Testis (tissue), 3 donors: ENCODE measurements around the gene PLCB3. TPM values are rescaled to one million over a fixed set of nuclear protein-coding genes. Genes with fewer than 3 reads are reported as not detected.

Experiments used
- DNase-seq: peaks from one replicate; pipeline ENCODE4 v3.0.0-alpha.2; 2019
- H3K27ac ChIP-seq, 2 donors: fragments of 200-600 bp; sonication (generic); one replicate each; pipeline ENCODE4 v1.5.1; 2019
- H3K27me3 ChIP-seq: fragments of 200-600 bp; sonication (generic); one replicate; pipeline ENCODE4 v1.5.1; 2019
- H3K36me3 ChIP-seq: fragments of 200-600 bp; sonication (generic); one replicate; pipeline ENCODE4 v1.5.1; 2017; ENCODE audit warnings: low read depth; ENCODE audit errors: missing control alignments
- H3K4me1 ChIP-seq: fragments of 200-600 bp; sonication (generic); one replicate; pipeline ENCODE4 v1.5.1; 2019
- H3K4me3 ChIP-seq, 2 donors: fragments of 200-600 bp; sonication (generic); one replicate each; pipeline ENCODE4 v1.5.1; 2017 to 2019
- H3K9me3 ChIP-seq: fragments of 200-600 bp; sonication (generic); one replicate; pipeline ENCODE4 v1.5.1; 2017
- POLR2A ChIP-seq: fragments of 450-650 bp; IDR thresholded peaks from one replicate; pipeline ENCODE4 v1.6.1; 2017; ENCODE audit warnings: antibody characterized with exemption, mild to moderate bottlenecking, moderate library complexity
- WGBS, 2 donors: methylation state at CpG; one replicate each; pipeline ENCODE4 v1.1.5; 2018; 5-methylcytosine and 5-hydroxymethylcytosine counted together
- intact Hi-C: fragments of 100-400 bp; cut with DNase I; formaldehyde crosslinking; loops from one replicate; pipeline ENCODE4 v1.15.1; 2023; ENCODE audit warnings: low total_unique reads
- polyA plus RNA-seq: library from polyadenylated mRNA; stranded (reverse); fragments of 350-450 nt; fragmentation: Illumina TruSeq; extraction: RNeasy Lipid Tissue Mini Kit (QIAGEN cat#74804); gene quantifications from one replicate; pipeline ENCODE4 v1.2.3, GENCODE V29; 2014; ENCODE audit warnings: low read depth, low replicate concordance; ENCODE audit not compliant: insufficient read depth
- total RNA-seq, 2 donors: library from RNA; depleted of rRNA; stranded (reverse); fragments of >200 nt; gene quantifications; one replicate each; pipeline ENCODE4 v1.2.3, GENCODE V29; 2016
- TF ChIP-seq, protein P1 (sequence below), 3 experiments: fragments of 450-650 bp in 2 of 3; fragments of 200-600 bp in 1 of 3; sonication (generic) in 1 of 3; IDR thresholded peaks; one replicate each; pipeline ENCODE4 v1.5.1; 2016 to 2019; ENCODE audit warnings: antibody characterized with exemption in 3 of 3, mild to moderate bottlenecking in 2 of 3, moderate library complexity in 1 of 3

PLCB3 gene
- total and polyA plus RNA-seq, 3 donors from 2014 or later = 14.2 to 45.4 (median 29.6) TPM

DNA sequence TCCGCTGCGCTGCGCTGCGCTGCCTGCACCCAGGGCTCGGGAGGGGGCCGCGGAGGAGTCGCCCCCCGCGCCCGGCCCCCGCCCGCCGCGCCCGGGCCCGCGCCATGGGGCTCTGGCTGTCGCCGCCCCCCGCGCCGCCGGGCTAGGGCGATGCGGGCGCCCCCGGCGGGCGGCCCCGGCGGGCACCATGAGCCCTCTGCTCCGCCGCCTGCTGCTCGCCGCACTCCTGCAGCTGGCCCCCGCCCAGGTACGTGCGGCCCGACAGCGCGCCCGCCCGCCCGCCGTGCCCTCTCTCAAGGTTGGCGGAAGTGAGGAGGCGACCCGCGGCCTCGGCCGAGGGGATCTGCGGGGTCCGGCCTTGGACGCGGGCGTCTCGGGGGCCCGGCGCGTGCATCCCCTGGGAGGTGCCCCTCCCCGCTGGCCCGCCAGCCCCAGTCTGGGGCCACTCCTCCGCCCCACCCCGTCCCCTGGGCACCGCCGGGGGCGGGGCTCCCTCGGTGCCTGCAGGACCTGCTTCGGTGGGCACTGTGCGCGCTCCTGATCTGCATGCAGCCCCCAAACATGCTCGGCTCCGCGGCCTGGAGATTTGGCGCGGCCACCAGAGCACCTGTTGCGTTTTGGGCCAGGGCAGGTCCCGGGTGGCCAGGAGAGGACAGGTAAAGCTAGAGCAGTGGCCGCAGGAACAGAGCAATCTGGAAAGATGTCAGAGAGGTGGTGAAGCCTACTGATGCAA, 16.5 kb upstream of the PLCB3 start:
- DNase-seq = peak; percentile 39
- Histone ChIP-seq H3K27ac (peak overlapping the region; percentile 77 to 89), H3K4me3 (peak overlapping the region; percentile 61 to 73), H3K9me3 (no peaks in the 10 kb centered on the region), H3K27me3 (no peaks in the 10 kb centered on the region), H3K36me3 (no peaks in the 10 kb centered on the region), H3K4me1 (peaks cover 23% of the 10 kb centered on the region)
- TF ChIP-seq POLR2A = no peak
- TF ChIP-seq, protein P1, sequence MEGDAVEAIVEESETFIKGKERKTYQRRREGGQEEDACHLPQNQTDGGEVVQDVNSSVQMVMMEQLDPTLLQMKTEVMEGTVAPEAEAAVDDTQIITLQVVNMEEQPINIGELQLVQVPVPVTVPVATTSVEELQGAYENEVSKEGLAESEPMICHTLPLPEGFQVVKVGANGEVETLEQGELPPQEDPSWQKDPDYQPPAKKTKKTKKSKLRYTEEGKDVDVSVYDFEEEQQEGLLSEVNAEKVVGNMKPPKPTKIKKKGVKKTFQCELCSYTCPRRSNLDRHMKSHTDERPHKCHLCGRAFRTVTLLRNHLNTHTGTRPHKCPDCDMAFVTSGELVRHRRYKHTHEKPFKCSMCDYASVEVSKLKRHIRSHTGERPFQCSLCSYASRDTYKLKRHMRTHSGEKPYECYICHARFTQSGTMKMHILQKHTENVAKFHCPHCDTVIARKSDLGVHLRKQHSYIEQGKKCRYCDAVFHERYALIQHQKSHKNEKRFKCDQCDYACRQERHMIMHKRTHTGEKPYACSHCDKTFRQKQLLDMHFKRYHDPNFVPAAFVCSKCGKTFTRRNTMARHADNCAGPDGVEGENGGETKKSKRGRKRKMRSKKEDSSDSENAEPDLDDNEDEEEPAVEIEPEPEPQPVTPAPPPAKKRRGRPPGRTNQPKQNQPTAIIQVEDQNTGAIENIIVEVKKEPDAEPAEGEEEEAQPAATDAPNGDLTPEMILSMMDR (IDR thresholded peaks at IDR 0.05) = no peak
- intact Hi-C loops = no loop called here
- WGBS, 2 donors = 1 to 5% methylated on average over 19 to 47 of the region's 80 CpGs

DNA sequence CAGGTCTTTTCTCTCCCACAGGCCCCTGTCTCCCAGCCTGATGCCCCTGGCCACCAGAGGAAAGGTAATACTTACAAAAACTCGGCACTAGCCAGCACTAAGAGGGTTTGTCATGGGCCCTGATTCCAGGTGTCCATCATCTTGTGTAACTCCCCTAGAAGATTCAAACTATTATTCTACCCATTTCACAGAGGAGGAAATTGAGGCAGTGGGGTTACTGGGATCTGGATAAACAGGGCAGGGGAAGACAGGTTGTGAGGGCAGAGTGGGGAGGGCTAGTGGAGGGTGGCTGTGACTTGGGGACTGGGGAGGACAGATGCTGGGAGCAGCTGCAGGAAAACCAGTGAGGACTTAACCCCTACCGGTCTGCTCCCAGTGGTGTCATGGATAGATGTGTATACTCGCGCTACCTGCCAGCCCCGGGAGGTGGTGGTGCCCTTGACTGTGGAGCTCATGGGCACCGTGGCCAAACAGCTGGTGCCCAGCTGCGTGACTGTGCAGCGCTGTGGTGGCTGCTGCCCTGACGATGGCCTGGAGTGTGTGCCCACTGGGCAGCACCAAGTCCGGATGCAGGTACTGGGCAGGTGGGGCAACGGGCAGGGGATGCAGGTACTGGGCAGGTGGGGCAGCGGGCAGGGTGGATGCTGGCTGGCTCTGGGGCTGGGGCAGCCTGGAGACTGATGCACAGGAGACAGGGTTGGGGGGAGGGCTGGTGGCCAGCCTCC, 15.7 kb upstream of the PLCB3 start:
- Histone ChIP-seq H3K27ac (peak overlapping the region in 1 of 2 donors; percentile 89), H3K36me3 (no peaks in the 10 kb centered on the region), H3K27me3 (no peaks in the 10 kb centered on the region), H3K9me3 (no peaks in the 10 kb centered on the region), H3K4me1 (peaks cover 29% of the 10 kb centered on the region), H3K4me3 (peak overlapping the region in 1 of 2 donors; percentile 73)
- TF ChIP-seq POLR2A = no peak
- intact Hi-C loops = no loop called here
- no peak for DNase-seq
- WGBS, 2 donors = 80 to 86% methylated on average over 8 to 12 of the region's 12 CpGs

DNA sequence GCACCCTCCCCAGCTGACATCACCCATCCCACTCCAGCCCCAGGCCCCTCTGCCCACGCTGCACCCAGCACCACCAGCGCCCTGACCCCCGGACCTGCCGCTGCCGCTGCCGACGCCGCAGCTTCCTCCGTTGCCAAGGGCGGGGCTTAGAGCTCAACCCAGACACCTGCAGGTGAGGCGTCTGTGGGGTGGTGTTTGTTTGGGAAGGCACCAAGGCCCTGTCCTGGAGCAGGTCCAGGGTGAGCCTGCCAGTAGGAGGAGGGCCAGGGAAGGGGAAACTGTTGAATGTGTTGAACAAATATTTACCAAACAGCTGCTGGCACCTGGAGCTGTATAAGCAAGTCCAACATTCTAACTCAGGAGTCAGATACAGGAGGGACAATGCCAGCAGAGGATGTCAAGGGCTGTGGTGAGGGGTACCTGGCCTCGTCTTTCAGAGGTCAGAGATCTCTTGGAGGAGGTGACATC, 13.8 kb upstream of the PLCB3 start:
- Histone ChIP-seq H3K27ac (no peak overlapping the region), H3K4me1 (peaks cover 32% of the 10 kb centered on the region)
- DNase-seq = no peak

DNA sequence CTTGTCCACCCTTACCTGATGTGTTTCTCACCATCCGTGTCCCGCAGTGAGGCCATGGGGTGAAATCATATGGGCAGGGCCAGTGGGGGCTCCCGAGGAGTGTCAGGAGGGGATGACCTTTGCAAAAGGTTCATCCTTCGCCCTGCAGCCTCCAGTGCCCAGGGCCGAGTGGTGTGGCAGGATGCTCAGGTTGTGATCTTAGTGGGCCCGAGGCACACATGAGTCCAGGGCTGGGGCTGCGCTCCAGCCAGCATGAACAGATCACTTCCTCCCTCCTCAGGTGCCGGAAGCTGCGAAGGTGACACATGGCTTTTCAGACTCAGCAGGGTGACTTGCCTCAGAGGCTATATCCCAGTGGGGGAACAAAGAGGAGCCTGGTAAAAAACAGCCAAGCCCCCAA, 13.3 kb upstream of the PLCB3 start:
- no peak for TF ChIP-seq POLR2A
- TF ChIP-seq, protein P1 (IDR thresholded peaks at IDR 0.05) = no peak
- intact Hi-C loops = no loop called here
- H3K4me3 ChIP-seq = no peak overlapping the region
- peaks cover 37% of the 10 kb centered on the region for H3K4me1 ChIP-seq
- DNase-seq = no peak
- no peaks in the 10 kb centered on the region for H3K36me3 ChIP-seq
- 87% methylated on average over 9 of the region's 9 CpGs; no CpG with 5 or more reads in 1 of the 2 donors for WGBS, 2 donors
- H3K27me3 ChIP-seq = no peaks in the 10 kb centered on the region
- H3K9me3 ChIP-seq = no peaks in the 10 kb centered on the region
- H3K27ac ChIP-seq = no peak overlapping the region

More for the DNA sequence above, 13.8 kb upstream of the PLCB3 start:
- intact Hi-C loops = no loop called here
- 68 to 76% methylated on average over 12 of the region's 12 CpGs for WGBS, 2 donors
- TF ChIP-seq POLR2A = no peak
- TF ChIP-seq, protein P1 (IDR thresholded peaks at IDR 0.05) = no peak
- H3K27me3 ChIP-seq = no peaks in the 10 kb centered on the region
- H3K9me3 ChIP-seq = no peaks in the 10 kb centered on the region
- no peaks in the 10 kb centered on the region for H3K36me3 ChIP-seq
- no peak overlapping the region for H3K4me3 ChIP-seq

DNA sequence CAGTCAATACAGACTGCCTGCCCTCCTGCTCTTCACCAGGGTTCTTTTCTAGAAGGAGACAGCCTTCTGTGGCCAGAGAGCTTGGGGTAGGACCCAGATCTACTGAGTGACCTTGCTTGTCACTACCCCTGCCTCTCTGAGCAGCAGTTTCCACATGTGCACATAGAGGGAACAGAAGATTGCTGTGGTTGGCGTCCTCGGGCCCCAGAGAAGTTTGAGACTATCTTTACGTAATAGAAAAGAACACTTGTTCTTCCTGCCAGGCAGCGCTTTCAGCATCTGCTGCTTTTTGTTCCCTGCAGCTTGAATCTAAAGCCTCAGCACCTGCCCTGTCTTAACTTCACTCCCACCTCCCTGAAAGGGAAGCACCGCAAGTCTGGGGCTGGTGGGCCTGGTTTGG, 12.3 kb upstream of the PLCB3 start:
- intact Hi-C loops = no loop called here
- H3K4me3 ChIP-seq = no peak overlapping the region
- H3K9me3 ChIP-seq = no peaks in the 10 kb centered on the region
- 76 to 78% methylated on average over 5 of the region's 5 CpGs for WGBS, 2 donors
- DNase-seq = no peak
- peaks cover 32% of the 10 kb centered on the region for H3K4me1 ChIP-seq
- no peaks in the 10 kb centered on the region for H3K36me3 ChIP-seq
- H3K27ac ChIP-seq = no peak overlapping the region
- H3K27me3 ChIP-seq = no peaks in the 10 kb centered on the region
- TF ChIP-seq POLR2A = no peak
- TF ChIP-seq, protein P1 (IDR thresholded peaks at IDR 0.05) = no peak
